GM21825 (cell line): Measurements from ENCODE around the gene VCAN.
A peak's percentile ranks its signal among the peaks of the same experiment; 100 is the strongest.

Experiments used
- ATAC-seq: cut with Tn5 transposase; IDR thresholded peaks from one replicate; pipeline ENCODE4 v1.9.1; 2021; ENCODE audit warnings: mild to moderate bottlenecking, moderate library complexity; ENCODE audit not compliant: unreplicated experiment

VCAN gene

GRCh38 chr5:83527722-83528438 is 56.3 kb downstream of the VCAN start:
- no peak for ATAC-seq

- ATAC-seq = no peak
These were observed 56.9 kb downstream of the VCAN start for GRCh38 chr5:83528439-83528769.

GRCh38 chr5:83530193-83530592 is 58.6 kb downstream of the VCAN start:
- no peak for ATAC-seq

GRCh38 chr5:83531661-83532060 is 60.1 kb downstream of the VCAN start:
- no peak for ATAC-seq

GRCh38 chr5:83538786-83539462 is 67.4 kb downstream of the VCAN start:
- ATAC-seq = peak; percentile 87

GRCh38 chr5:83539463-83539790 is 67.9 kb downstream of the VCAN start:
- ATAC-seq = no peak

- ATAC-seq = no peak
These were observed 68.6 kb downstream of the VCAN start for GRCh38 chr5:83540105-83540504.

GRCh38 chr5:83540783-83541182 is 69.2 kb downstream of the VCAN start:
- ATAC-seq = no peak

GRCh38 chr5:83542839-83543238 is 71.3 kb downstream of the VCAN start:
- no peak for ATAC-seq

GRCh38 chr5:83543898-83544297 is 72.4 kb downstream of the VCAN start:
- no peak for ATAC-seq

- no peak for ATAC-seq
These were observed 75.6 kb downstream of the VCAN start for GRCh38 chr5:83547161-83547560.

- ATAC-seq = no peak
These were observed 76.3 kb downstream of the VCAN start for GRCh38 chr5:83547889-83548288.

- no peak for ATAC-seq
These were observed 77.0 kb downstream of the VCAN start for GRCh38 chr5:83548581-83548980.

- ATAC-seq = no peak
These were observed 77.5 kb downstream of the VCAN start for GRCh38 chr5:83549076-83549475.

- ATAC-seq = no peak
These were observed 78.1 kb downstream of the VCAN start for GRCh38 chr5:83549674-83550073.

GRCh38 chr5:83551821-83552220 is 80.3 kb downstream of the VCAN start:
- no peak for ATAC-seq

- no peak for ATAC-seq
These were observed 80.7 kb downstream of the VCAN start for GRCh38 chr5:83552275-83552674.

GRCh38 chr5:83553000-83553486 is 81.5 kb downstream of the VCAN start:
- no peak for ATAC-seq

- ATAC-seq = no peak
These were observed 82.6 kb downstream of the VCAN start for GRCh38 chr5:83554133-83554532.

GRCh38 chr5:83554686-83555085 is 83.1 kb downstream of the VCAN start:
- ATAC-seq = no peak

GRCh38 chr5:83555263-83555662 is 83.7 kb downstream of the VCAN start:
- ATAC-seq = no peak

GRCh38 chr5:83556190-83556589 is 84.6 kb downstream of the VCAN start:
- ATAC-seq = no peak
